Liver (tissue), 3 donors: ENCODE results near the gene PELI3.

ENCODE experiments used
- CTCF ChIP-seq: fragments of 150-350 bp; IDR thresholded peaks from 2 replicates; pipeline ENCODE4 v1.5.1; 2017; ENCODE audit warnings: improper control_type of control experiment, low read depth, low read length; ENCODE audit not compliant: missing input control
- FOXA1 ChIP-seq: IDR thresholded peaks from 2 replicates; pipeline ENCODE4 v1.6.1; 2016; ENCODE audit warnings: antibody characterized with exemption
- GABPA ChIP-seq, 2 donors: IDR thresholded peaks in 1 of 2; conservative IDR thresholded peaks in 1 of 2; 2 replicates each; pipeline ENCODE4 v1.6.1; 2016; ENCODE audit warnings: antibody characterized with exemption in 2 of 2, mild to moderate bottlenecking in 1 of 2, moderate library complexity in 1 of 2
- HNF4A ChIP-seq, 2 donors: conservative IDR thresholded peaks; 2 replicates each; pipeline ENCODE4 v1.6.1; 2016; ENCODE audit warnings: antibody characterized with exemption in 2 of 2, mild to moderate bottlenecking in 2 of 2
- JUND ChIP-seq, 2 donors: IDR thresholded peaks; 2 replicates each; pipeline ENCODE4 v1.6.1; 2016; ENCODE audit warnings: antibody characterized with exemption in 2 of 2
- MAX ChIP-seq: IDR thresholded peaks from 2 replicates; pipeline ENCODE4 v1.6.1; 2016; ENCODE audit warnings: antibody characterized with exemption
- RAD21 ChIP-seq, 2 donors: IDR thresholded peaks; 2 replicates each; pipeline ENCODE4 v1.6.1; 2016; ENCODE audit warnings: antibody characterized with exemption in 2 of 2, mild to moderate bottlenecking in 2 of 2
- REST ChIP-seq: IDR thresholded peaks from 2 replicates; pipeline ENCODE4 v1.6.1; 2016; ENCODE audit warnings: antibody characterized with exemption, mild to moderate bottlenecking
- RXRA ChIP-seq, 2 donors: IDR thresholded peaks; 2 replicates each; pipeline ENCODE4 v1.6.1; 2017 to 2018; ENCODE audit warnings: antibody characterized with exemption in 2 of 2, mild to moderate bottlenecking in 1 of 2
- SP1 ChIP-seq: IDR thresholded peaks from 2 replicates; pipeline ENCODE4 v1.6.1; 2018; ENCODE audit warnings: antibody characterized with exemption, mild to moderate bottlenecking
- TAF1 ChIP-seq: conservative IDR thresholded peaks from 2 replicates; pipeline ENCODE4 v1.6.1; 2016; ENCODE audit warnings: antibody characterized with exemption, mild to moderate bottlenecking
- YY1 ChIP-seq: IDR thresholded peaks from 2 replicates; pipeline ENCODE4 v1.6.1; 2016; ENCODE audit warnings: antibody characterized with exemption, mild to moderate bottlenecking
- ZBTB33 ChIP-seq: IDR thresholded peaks from 2 replicates; pipeline ENCODE4 v1.6.1; 2016; ENCODE audit warnings: antibody characterized with exemption
- TF ChIP-seq, protein P1 (sequence below): IDR thresholded peaks from 2 replicates; pipeline ENCODE4 v1.6.1; 2016; ENCODE audit warnings: antibody characterized with exemption
- donor health status: healthy.
- donor health status: healthy.

GRCh38 chr11:66510271-66510989 is 43.7 kb downstream of the PELI3 start, which contains the start of gene BBS1:
- TF ChIP-seq CTCF (no peak), MAX (no peak), YY1 (peak; percentile 97), REST (no peak), SP1 (no peak), GABPA (IDR thresholded peaks at IDR 0.05 in 1 of 2, conservative IDR thresholded peaks at IDR 0.05 in 1 of 2) (peak in 1 of 2 donors; percentile 69), HNF4A (conservative IDR thresholded peaks at IDR 0.05) (peak in 1 of 2 donors; percentile 35), ZBTB33 (no peak), RXRA (IDR thresholded peaks at IDR 0.05) (no peak), TAF1 (no peak), RAD21 (IDR thresholded peaks at IDR 0.05) (no peak), JUND (IDR thresholded peaks at IDR 0.05) (no peak), FOXA1 (no peak)
- TF ChIP-seq, protein P1, sequence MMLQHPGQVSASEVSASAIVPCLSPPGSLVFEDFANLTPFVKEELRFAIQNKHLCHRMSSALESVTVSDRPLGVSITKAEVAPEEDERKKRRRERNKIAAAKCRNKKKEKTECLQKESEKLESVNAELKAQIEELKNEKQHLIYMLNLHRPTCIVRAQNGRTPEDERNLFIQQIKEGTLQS: no peak
